GM21528 (cell line): ENCODE data around the gene HAND2.

Source experiments
- ATAC-seq: cut with Tn5 transposase; IDR thresholded peaks from one replicate; pipeline ENCODE4 v1.9.1; 2021; ENCODE audit warnings: mild to moderate bottlenecking, moderate library complexity; ENCODE audit not compliant: unreplicated experiment, low FRiP score

HAND2 gene

DNA sequence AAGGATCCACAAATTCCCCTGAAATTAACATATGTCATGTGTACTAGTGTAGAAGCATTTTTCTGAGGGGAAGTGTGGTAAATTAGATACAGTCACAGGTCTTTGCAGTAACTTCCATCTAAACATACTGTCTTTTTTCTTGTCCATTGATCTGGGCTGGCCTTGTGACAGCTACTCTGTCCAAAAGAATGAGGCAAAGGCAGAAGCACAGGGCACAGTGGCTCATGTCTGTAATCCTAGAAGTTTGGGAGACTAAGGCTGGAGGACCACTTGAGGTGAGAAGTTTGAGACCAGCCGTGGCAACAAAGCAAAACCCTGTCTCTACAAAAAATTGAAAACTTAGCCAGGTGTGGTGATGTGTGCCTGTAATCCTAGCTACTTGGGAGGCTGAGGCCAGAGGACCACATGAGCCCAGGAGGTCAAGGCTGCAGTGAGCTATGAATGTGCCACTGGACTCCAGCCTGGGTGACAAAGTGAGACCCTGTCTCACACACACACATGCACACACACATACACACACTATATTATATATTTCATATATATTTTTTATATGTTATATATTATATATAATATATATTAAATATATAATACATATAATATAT lies 47.6 kb downstream of the HAND2 start:
- no peak for ATAC-seq

GRCh38 chr4:173478913-173479283 lies 51.1 kb downstream of the HAND2 start:
- no peak for ATAC-seq

DNA sequence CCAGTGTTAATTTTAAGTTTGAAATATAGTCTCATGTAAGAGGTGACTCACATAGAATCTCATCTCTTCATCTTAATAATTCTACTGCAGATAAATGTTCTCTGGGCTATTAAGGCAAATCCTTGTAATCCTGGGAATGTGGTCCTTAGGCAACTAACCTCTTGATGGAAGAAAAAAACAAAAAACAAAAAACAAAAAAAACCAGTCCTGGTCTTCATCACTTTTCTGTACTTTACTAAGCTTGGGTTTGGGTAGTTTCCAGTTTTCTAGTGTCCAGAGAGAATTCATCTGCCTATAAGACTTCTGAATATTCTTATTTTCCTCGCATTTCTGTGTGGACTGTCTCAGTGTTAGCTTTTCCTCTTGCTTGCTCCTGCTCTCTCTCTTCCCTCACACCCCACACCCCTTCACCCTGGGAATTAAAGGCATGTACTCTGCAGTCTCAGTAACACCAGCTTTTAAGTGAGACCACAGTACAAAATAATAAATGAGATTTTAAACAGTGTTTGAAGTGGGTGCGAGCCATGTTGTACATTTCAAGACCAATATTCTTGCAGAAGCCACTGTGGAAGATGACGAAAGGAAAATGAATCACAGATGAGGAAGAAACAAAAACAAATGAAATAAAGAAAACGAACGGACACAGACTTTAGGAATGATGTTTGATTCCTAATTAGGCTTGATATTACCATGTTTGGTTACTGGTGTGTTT lies 51.7 kb downstream of the HAND2 start:
- no peak for ATAC-seq

GRCh38 chr4:173477016-173477415 lies 53.0 kb downstream of the HAND2 start:
- ATAC-seq = no peak
